ENCODE data around the gene DIS3L2.

DIS3L2 gene

GRCh38 chr2:232132181-232132580, 170.7 kb downstream of the DIS3L2 start:
- DNase-seq, result no peak
- TF ChIP-seq GATA1 (IDR thresholded peaks at IDR 0.05; ENCODE audit: low read depth, low read length) (no peak), POLR2A (IDR thresholded peaks at IDR 0.05; ENCODE audit: low read length) (no peak)

- no peak for TF ChIP-seq POLR2A (IDR thresholded peaks at IDR 0.05; ENCODE audit: low read length)
- TF ChIP-seq GATA1 (IDR thresholded peaks at IDR 0.05; ENCODE audit: low read depth, low read length), result no peak
- no peak for DNase-seq
These were observed 171.6 kb downstream of the DIS3L2 start for GRCh38 chr2:232133078-232133477.

DNA sequence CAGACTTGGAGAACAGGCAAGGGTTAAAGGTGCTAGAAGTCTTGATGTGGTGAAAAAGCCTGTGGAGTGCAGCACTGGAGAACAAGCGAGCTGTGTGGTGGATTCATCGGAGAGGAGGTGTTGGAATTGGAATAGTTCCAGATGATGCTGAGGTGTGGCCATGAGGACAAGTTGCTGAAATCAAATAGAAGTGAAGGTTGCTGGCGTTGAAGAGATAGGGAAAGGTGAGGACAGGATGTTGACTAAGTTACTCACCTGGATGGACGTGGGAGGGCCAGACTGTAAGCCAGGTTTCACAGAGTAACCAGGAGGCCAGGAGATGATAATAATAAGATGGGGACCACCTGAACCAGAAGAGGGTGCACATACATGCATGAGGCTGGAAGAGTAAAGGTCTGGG, 173.4 kb downstream of the DIS3L2 start:
- TF ChIP-seq GATA1 (IDR thresholded peaks at IDR 0.05; ENCODE audit: low read depth, low read length) (no peak), POLR2A (IDR thresholded peaks at IDR 0.05; ENCODE audit: low read length) (no peak)
- no peak for DNase-seq

DNA sequence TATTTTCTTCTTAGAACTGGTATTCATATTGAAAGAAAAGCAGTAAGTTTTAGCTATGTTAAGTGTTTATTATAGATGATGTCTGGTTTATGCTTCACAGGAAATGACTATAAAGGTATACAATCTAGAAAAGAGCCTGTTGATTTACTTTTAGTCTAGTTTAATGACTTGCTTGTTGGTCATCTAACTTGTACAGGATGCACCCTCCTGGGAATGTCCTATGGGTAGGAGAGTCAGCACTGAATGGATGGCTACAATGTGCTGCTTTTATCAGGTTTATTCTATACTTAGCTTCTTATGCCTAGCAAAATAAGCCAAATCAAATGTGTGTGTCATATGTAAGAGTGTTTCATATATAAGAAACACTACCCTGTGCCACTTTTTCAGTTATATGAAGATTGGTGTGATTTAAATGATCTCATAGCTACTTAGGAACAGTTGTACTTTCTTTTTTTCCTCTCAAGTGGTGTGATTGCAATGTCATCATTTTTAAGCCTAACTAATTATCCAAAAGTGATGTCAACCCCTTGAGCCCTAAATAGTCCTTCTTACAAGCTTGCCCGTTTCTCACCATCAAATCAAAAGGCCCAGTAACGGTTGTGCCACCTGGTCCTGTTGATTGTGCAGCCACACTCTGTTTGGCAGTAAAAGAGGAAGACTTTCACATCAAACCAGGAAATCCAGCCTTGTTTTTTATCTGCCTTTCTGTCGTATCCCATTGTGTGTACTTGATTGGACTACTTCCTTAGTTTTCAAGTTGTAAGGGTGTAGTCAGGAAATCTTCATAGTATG, 176.0 kb downstream of the DIS3L2 start:
- DNase-seq, result no peak
- no peak for TF ChIP-seq GATA1 (IDR thresholded peaks at IDR 0.05; ENCODE audit: low read depth, low read length)
- TF ChIP-seq POLR2A (IDR thresholded peaks at IDR 0.05; ENCODE audit: low read length), result no peak

DNA sequence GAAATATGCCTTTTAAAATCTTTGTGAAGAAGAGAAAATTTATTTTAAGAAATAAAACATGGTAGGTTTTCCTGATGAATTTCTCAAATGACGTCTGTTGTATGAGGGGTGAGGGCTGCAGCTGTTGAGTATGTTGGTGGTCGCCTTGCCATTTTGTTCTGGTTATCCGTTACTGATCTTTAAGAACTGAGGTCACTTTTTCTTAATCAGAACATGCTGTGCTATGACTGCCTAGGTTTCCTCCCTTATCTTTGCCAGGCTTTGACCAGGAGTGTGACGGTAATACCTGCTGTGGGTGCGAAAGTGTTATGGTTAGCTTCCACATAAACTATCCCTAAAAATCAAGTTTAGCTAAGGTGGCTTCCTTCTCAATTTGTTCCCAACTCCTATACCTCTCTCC, 176.9 kb downstream of the DIS3L2 start:
- DNase-seq, result no peak
- TF ChIP-seq GATA1 (IDR thresholded peaks at IDR 0.05; ENCODE audit: low read depth, low read length) (no peak), POLR2A (IDR thresholded peaks at IDR 0.05; ENCODE audit: low read length) (no peak)

GRCh38 chr2:232139171-232139594, 177.7 kb downstream of the DIS3L2 start:
- no peak for DNase-seq
- no peak for TF ChIP-seq POLR2A (IDR thresholded peaks at IDR 0.05; ENCODE audit: low read length)
- TF ChIP-seq GATA1 (IDR thresholded peaks at IDR 0.05; ENCODE audit: low read depth, low read length), result no peak

GRCh38 chr2:232139786-232140562, 178.5 kb downstream of the DIS3L2 start:
- no peak for TF ChIP-seq POLR2A (IDR thresholded peaks at IDR 0.05; ENCODE audit: low read length)
- no peak for TF ChIP-seq GATA1 (IDR thresholded peaks at IDR 0.05; ENCODE audit: low read depth, low read length)
- DNase-seq, result no peak

DNA sequence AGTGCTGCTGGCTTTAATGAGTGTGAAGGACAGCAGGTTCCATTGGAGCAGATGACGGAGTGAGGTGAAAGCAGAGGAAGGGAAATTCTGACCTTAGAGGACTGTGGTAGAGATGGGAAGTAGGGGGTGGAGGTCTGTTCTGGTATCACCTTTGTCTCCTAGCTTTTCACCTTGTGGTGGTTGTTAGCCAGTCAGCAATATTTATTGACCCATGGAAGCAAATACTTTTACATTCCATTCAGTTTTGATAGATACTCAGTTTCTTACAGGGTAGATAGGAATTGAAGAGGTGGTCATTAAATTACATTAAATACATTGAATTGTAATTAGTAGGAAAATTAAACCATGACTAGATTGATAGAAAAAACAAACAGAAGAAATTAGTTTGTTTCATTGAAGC, 180.1 kb downstream of the DIS3L2 start:
- TF ChIP-seq GATA1 (IDR thresholded peaks at IDR 0.05; ENCODE audit: low read depth, low read length), result no peak
- no peak for TF ChIP-seq POLR2A (IDR thresholded peaks at IDR 0.05; ENCODE audit: low read length)
- DNase-seq, result no peak

- DNase-seq, result peak; percentile 28 to 46
- TF ChIP-seq GATA1 (IDR thresholded peaks at IDR 0.05; ENCODE audit: low read depth, low read length), result no peak
- TF ChIP-seq POLR2A (IDR thresholded peaks at IDR 0.05; ENCODE audit: low read length), result no peak
These were observed 180.5 kb downstream of the DIS3L2 start for GRCh38 chr2:232142049-232142448.

DNA sequence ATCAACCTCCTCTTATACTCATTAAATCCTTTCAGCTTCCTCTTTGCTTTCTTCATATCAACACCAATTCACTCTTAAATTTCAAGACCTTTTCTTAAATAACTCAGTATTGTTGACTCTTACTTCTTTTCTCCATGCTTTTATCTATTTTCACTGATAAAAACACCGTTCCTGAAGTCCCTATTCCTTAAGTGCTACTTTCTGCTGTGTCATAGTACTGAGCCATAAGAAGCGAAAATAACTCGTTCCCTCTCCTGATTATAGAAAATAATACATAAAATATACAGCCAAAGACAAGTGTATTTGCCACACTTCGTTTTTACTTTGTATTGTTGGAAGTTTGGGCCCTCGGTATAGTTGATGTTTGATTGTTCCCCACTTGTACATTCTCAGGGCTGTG, 181.0 kb downstream of the DIS3L2 start:
- DNase-seq, result no peak
- TF ChIP-seq POLR2A (IDR thresholded peaks at IDR 0.05; ENCODE audit: low read length), result no peak

- no peak for DNase-seq
- TF ChIP-seq POLR2A (IDR thresholded peaks at IDR 0.05; ENCODE audit: low read length), result no peak
- no peak for TF ChIP-seq GATA1 (IDR thresholded peaks at IDR 0.05; ENCODE audit: low read depth, low read length)
These were observed 184.8 kb downstream of the DIS3L2 start for GRCh38 chr2:232146294-232146693.

DNA sequence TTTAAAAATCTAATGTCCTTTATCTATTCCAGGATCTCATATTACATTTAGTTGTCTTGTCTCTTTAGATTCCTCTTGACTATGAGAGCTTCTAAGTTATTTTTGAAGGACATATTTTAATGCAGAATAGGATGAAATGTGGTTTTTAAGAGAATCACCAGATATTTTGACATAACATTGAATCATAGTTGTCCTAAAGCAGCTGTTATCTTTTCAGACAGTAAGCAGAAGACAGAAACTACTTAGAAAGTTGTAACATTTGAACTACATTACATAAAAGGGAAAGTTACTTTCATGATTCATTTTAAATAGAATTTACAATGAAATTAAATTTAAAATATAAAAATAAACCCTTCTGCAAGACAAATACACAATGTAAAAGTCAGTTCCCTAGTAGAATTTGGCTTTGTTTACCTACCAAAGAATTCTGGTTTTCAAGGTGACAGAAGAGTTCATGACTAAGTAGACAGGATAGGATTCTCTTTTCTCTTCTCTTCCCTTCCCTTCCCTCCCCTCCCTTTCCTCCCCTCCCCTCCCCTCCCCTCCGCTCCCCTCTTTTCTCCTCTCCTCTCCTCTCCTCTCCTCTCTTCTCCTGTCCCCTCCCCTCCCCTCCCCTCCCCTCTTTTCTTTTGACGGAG, 186.0 kb downstream of the DIS3L2 start:
- no peak for DNase-seq
- TF ChIP-seq POLR2A (IDR thresholded peaks at IDR 0.05; ENCODE audit: low read length) (no peak), GATA1 (IDR thresholded peaks at IDR 0.05; ENCODE audit: low read depth, low read length) (no peak)

GRCh38 chr2:232162187-232162586, 200.7 kb downstream of the DIS3L2 start:
- no peak for DNase-seq
- TF ChIP-seq GATA1 (IDR thresholded peaks at IDR 0.05; ENCODE audit: low read depth, low read length) (no peak), POLR2A (IDR thresholded peaks at IDR 0.05; ENCODE audit: low read length) (no peak)

DNA sequence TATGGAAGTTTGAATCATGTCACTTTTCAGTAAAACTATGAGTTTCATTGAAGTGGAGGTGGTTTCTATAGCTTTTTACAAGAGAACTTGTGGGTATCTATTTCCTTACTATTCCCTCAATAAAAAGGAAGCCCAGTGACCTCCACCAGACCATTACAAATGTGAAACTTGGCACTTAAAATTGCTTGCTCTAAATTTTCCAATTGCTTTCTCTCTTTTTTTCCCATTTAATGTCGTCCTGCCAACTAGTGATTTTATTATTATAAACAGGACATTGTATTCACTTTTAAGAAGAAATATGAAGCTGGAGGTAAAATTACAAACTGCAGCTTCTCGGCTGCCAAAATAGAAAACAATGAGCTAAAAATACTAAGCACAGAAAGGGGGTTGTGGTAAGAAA, 208.9 kb downstream of the DIS3L2 start:
- TF ChIP-seq POLR2A (IDR thresholded peaks at IDR 0.05; ENCODE audit: low read length), result no peak
- TF ChIP-seq GATA1 (IDR thresholded peaks at IDR 0.05; ENCODE audit: low read depth, low read length), result no peak
- DNase-seq, result no peak

Data from erythroblast (primary cell).